Neural cell (in vitro differentiated cells): ENCODE measurements around the gene WDR20. TPM values are rescaled to one million over a fixed set of nuclear protein-coding genes. Genes with fewer than 3 reads are reported as not detected.

Source experiments
- H2AFZ ChIP-seq: fragments of 200-600, 300-800 bp; sonication (generic), shearing (Covaris generic); 2 replicates; pipeline ENCODE4 v1.6.0; 2014; ENCODE audit warnings: low read depth, mild to moderate bottlenecking, antibody characterized with exemption, low read length, moderate library complexity
- H3F3A ChIP-seq: fragments of 200-600 bp; shearing (Covaris generic); 2 replicates; pipeline ENCODE4 v1.6.1; 2016; ENCODE audit warnings: mild to moderate bottlenecking, moderate library complexity, mixed read lengths, antibody characterized with exemption, low read length; ENCODE audit not compliant: insufficient read depth, poor library complexity, severe bottlenecking
- H3K27ac ChIP-seq: fragments of 200-600, 300-800 bp; sonication (generic), shearing (Covaris generic); 2 replicates; pipeline ENCODE4 v1.5.1; 2014; ENCODE audit warnings: mild to moderate bottlenecking, low read length, moderate library complexity
- H3K27me3 ChIP-seq: fragments of 300-800, 200-600 bp; sonication (generic), shearing (Covaris generic); 2 replicates; pipeline ENCODE4 v1.6.0; 2014; ENCODE audit warnings: mild to moderate bottlenecking, low read depth, low read length, moderate library complexity; ENCODE audit not compliant: insufficient read depth
- H3K36me3 ChIP-seq: fragments of 300-800, 200-600 bp; sonication (generic), shearing (Covaris generic); 2 replicates; pipeline ENCODE4 v1.5.1; 2014; ENCODE audit warnings: mild to moderate bottlenecking, antibody characterized with exemption, low read length, moderate library complexity; ENCODE audit not compliant: insufficient read depth
- H3K4me2 ChIP-seq: fragments of 300-800, 200-600 bp; sonication (generic), shearing (Covaris generic); 2 replicates; pipeline ENCODE4 v1.6.0; 2014; ENCODE audit warnings: mild to moderate bottlenecking, low read length
- H3K4me3 ChIP-seq: fragments of 300-800, 200-600 bp; sonication (generic), shearing (Covaris generic); 2 replicates; pipeline ENCODE4 v1.5.1; 2014; ENCODE audit warnings: mild to moderate bottlenecking, low read length, moderate library complexity
- H3K79me2 ChIP-seq: fragments of 200-600 bp; shearing (Covaris generic); replicated peaks from 2 replicates; pipeline ENCODE4 v1.6.0; 2014; ENCODE audit warnings: mild to moderate bottlenecking, low read length, moderate library complexity; ENCODE audit not compliant: insufficient read depth
- H3K9ac ChIP-seq: fragments of 300-800, 200-600 bp; sonication (generic), shearing (Covaris generic); 2 replicates; pipeline ENCODE4 v1.6.1; 2016; ENCODE audit warnings: mild to moderate bottlenecking, low read length, mixed read lengths
- H3K9me2 ChIP-seq: fragments of 200-600 bp; shearing (Covaris generic); 2 replicates; pipeline ENCODE4 v1.6.1; 2016; ENCODE audit warnings: mild to moderate bottlenecking, low read length, mixed read lengths; ENCODE audit not compliant: insufficient read depth
- H3K9me3 ChIP-seq: fragments of 200-600, 300-800 bp; sonication (generic), shearing (Covaris generic); 2 replicates; pipeline ENCODE4 v1.6.1; 2016; ENCODE audit warnings: mild to moderate bottlenecking, mixed run types, low read length, moderate library complexity, mixed read lengths
- H4K20me1 ChIP-seq: fragments of 200-600 bp; shearing (Covaris generic); 2 replicates; pipeline ENCODE4 v1.6.1; 2016; ENCODE audit warnings: mild to moderate bottlenecking, mixed run types; ENCODE audit not compliant: insufficient read depth
- EP300 ChIP-seq: fragments of 450-650 bp; conservative IDR thresholded peaks from 2 replicates; pipeline ENCODE4 v1.6.1; 2014; ENCODE audit warnings: antibody characterized with exemption, mild to moderate bottlenecking, moderate library complexity; ENCODE audit not compliant: poor library complexity, severe bottlenecking
- EZH2 ChIP-seq: fragments of 200-600, 300-800 bp; shearing (Covaris generic), sonication (generic); IDR thresholded peaks from 2 replicates; pipeline ENCODE4 v1.6.1; 2014; ENCODE audit warnings: antibody characterized with exemption, low read length, borderline replicate concordance, mild to moderate bottlenecking; ENCODE audit not compliant: insufficient read depth, poor library complexity, severe bottlenecking
- MXI1 ChIP-seq: fragments of 450-650 bp; conservative IDR thresholded peaks from 2 replicates; pipeline ENCODE4 v1.6.1; 2014; ENCODE audit warnings: antibody characterized with exemption, mild to moderate bottlenecking; ENCODE audit not compliant: poor library complexity, severe bottlenecking
- POLR2AphosphoS5 ChIP-seq: IDR thresholded peaks from 2 replicates; pipeline ENCODE4 v1.6.1; 2012
- RAD21 ChIP-seq: fragments of 450-650 bp; conservative IDR thresholded peaks from 2 replicates; pipeline ENCODE4 v1.6.1; 2014; ENCODE audit warnings: antibody characterized with exemption, mild to moderate bottlenecking, moderate library complexity
- SMC3 ChIP-seq: fragments of 450-650 bp; conservative IDR thresholded peaks from 2 replicates; pipeline ENCODE4 v1.6.1; 2014; ENCODE audit warnings: antibody characterized with exemption, mild to moderate bottlenecking, moderate library complexity; ENCODE audit not compliant: poor library complexity
- TAF1 ChIP-seq: IDR thresholded peaks from 2 replicates; pipeline ENCODE4 v1.6.1; 2012; ENCODE audit warnings: low read depth
- polyA plus RNA-seq: library from polyadenylated mRNA; depleted of rRNA; stranded (reverse); fragments of >200 nt; gene quantifications from 2 replicates; pipeline ENCODE4 v1.2.3, GENCODE V29; 2014
- TF ChIP-seq, protein P1 (sequence below): IDR thresholded peaks from 2 replicates; pipeline ENCODE4 v1.6.1; 2012; ENCODE audit warnings: borderline replicate concordance
- TF ChIP-seq, protein P2 (sequence below): fragments of 450-650 bp; IDR thresholded peaks from 2 replicates; pipeline ENCODE4 v1.5.1; 2014; ENCODE audit warnings: antibody characterized with exemption, mild to moderate bottlenecking, moderate library complexity; ENCODE audit not compliant: poor library complexity, severe bottlenecking

Gene WDR20
- polyA plus RNA-seq, 1 donor from 2014 or later: 28.6 TPM

GRCh38 chr14:102223682-102224081, 84.0 kb downstream of the WDR20 start:
- Histone ChIP-seq H3K27ac (no peak overlapping the region), H3K79me2 (no peaks in the 10 kb centered on the region), H3K36me3 (no peaks in the 10 kb centered on the region), H3K9ac (no peak overlapping the region), H3K4me2 (no peak overlapping the region), H2AFZ (no peak overlapping the region), H3K9me2 (no peaks in the 10 kb centered on the region), H3K4me3 (no peak overlapping the region), H3K27me3 (no peaks in the 10 kb centered on the region), H4K20me1 (no peaks in the 10 kb centered on the region), H3K9me3 (no peaks in the 10 kb centered on the region), H3F3A (no peaks in the 10 kb centered on the region)
- TF ChIP-seq POLR2AphosphoS5 (no peak), MXI1 (no peak), RAD21 (no peak), TAF1 (no peak), EZH2 (no peak), SMC3 (no peak), EP300 (no peak)
- TF ChIP-seq, protein P1, sequence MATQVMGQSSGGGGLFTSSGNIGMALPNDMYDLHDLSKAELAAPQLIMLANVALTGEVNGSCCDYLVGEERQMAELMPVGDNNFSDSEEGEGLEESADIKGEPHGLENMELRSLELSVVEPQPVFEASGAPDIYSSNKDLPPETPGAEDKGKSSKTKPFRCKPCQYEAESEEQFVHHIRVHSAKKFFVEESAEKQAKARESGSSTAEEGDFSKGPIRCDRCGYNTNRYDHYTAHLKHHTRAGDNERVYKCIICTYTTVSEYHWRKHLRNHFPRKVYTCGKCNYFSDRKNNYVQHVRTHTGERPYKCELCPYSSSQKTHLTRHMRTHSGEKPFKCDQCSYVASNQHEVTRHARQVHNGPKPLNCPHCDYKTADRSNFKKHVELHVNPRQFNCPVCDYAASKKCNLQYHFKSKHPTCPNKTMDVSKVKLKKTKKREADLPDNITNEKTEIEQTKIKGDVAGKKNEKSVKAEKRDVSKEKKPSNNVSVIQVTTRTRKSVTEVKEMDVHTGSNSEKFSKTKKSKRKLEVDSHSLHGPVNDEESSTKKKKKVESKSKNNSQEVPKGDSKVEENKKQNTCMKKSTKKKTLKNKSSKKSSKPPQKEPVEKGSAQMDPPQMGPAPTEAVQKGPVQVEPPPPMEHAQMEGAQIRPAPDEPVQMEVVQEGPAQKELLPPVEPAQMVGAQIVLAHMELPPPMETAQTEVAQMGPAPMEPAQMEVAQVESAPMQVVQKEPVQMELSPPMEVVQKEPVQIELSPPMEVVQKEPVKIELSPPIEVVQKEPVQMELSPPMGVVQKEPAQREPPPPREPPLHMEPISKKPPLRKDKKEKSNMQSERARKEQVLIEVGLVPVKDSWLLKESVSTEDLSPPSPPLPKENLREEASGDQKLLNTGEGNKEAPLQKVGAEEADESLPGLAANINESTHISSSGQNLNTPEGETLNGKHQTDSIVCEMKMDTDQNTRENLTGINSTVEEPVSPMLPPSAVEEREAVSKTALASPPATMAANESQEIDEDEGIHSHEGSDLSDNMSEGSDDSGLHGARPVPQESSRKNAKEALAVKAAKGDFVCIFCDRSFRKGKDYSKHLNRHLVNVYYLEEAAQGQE: no peak
- TF ChIP-seq, protein P2, sequence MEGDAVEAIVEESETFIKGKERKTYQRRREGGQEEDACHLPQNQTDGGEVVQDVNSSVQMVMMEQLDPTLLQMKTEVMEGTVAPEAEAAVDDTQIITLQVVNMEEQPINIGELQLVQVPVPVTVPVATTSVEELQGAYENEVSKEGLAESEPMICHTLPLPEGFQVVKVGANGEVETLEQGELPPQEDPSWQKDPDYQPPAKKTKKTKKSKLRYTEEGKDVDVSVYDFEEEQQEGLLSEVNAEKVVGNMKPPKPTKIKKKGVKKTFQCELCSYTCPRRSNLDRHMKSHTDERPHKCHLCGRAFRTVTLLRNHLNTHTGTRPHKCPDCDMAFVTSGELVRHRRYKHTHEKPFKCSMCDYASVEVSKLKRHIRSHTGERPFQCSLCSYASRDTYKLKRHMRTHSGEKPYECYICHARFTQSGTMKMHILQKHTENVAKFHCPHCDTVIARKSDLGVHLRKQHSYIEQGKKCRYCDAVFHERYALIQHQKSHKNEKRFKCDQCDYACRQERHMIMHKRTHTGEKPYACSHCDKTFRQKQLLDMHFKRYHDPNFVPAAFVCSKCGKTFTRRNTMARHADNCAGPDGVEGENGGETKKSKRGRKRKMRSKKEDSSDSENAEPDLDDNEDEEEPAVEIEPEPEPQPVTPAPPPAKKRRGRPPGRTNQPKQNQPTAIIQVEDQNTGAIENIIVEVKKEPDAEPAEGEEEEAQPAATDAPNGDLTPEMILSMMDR: no peak

DNA sequence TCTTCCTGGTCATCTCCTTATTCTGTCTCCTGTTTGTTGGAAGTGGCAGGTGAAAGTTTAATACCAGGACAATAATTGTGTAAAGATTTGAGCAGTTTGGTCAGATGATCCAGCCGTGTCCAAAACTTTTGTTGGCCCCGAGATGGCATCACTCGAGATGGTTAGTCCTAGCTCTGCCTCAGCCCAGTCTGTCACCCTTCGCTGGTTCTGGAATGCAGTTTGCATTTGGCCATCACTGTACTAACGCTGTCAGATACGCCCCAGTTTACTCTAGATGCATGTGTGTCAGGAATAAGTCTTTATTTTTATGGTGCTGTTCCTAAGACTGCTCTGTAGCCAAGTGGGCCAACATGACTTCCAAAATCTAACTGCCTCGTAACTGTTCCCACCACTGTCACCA, 85.7 kb downstream of the WDR20 start:
- H3K27ac ChIP-seq: no peak overlapping the region
- no peaks in the 10 kb centered on the region for H3K9me3 ChIP-seq
- H3F3A ChIP-seq: no peaks in the 10 kb centered on the region
- no peak overlapping the region for H3K9ac ChIP-seq
- no peaks in the 10 kb centered on the region for H4K20me1 ChIP-seq
- H3K4me3 ChIP-seq: no peak overlapping the region
- H2AFZ ChIP-seq: no peak overlapping the region
- H3K27me3 ChIP-seq: no peaks in the 10 kb centered on the region
- no peak for TF ChIP-seq TAF1
- no peak overlapping the region for H3K4me2 ChIP-seq
- no peaks in the 10 kb centered on the region for H3K9me2 ChIP-seq
- no peaks in the 10 kb centered on the region for H3K36me3 ChIP-seq
- H3K79me2 ChIP-seq: no peaks in the 10 kb centered on the region

DNA sequence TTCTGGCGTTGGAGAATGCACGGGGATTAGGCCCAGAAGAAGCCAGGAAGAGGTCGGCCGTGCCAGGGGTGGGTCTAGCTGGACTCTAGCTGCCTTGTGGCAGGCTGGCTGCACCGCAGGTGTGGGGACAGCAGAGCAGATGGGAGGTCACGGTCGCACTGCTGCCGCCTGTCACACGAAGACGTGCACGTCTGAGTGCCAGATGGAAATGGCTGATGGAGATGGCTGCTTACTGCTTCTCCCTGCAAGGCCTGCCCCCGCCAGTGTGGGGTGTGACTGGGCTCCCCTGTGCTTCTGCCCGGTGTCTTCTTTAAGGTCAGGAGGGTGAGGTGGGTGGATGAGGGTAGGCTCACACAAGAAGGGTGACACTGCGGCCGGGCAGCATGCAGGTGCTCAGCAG, 86.2 kb downstream of the WDR20 start:
- Histone ChIP-seq H3K4me2 (no peak overlapping the region), H3K79me2 (no peaks in the 10 kb centered on the region), H3K36me3 (no peaks in the 10 kb centered on the region), H3K9me3 (no peaks in the 10 kb centered on the region), H2AFZ (no peak overlapping the region), H3K9ac (no peak overlapping the region), H3K27me3 (no peaks in the 10 kb centered on the region), H4K20me1 (no peaks in the 10 kb centered on the region), H3K4me3 (no peak overlapping the region), H3F3A (no peaks in the 10 kb centered on the region), H3K9me2 (no peaks in the 10 kb centered on the region), H3K27ac (no peak overlapping the region)
- TF ChIP-seq RAD21: no peak
- TF ChIP-seq, protein P2: no peak
